DMS79 treated with DMSO at 0.1 percent for 48 hours (cell line): ENCODE results near the gene WWC1.
A peak's percentile ranks its signal among the peaks of the same experiment; 100 is the strongest.

Experiments
- DNase-seq: peaks from one replicate; lab custom pipeline; 2025; lab: John Stamatoyannopoulos, UW

Gene WWC1

DNA sequence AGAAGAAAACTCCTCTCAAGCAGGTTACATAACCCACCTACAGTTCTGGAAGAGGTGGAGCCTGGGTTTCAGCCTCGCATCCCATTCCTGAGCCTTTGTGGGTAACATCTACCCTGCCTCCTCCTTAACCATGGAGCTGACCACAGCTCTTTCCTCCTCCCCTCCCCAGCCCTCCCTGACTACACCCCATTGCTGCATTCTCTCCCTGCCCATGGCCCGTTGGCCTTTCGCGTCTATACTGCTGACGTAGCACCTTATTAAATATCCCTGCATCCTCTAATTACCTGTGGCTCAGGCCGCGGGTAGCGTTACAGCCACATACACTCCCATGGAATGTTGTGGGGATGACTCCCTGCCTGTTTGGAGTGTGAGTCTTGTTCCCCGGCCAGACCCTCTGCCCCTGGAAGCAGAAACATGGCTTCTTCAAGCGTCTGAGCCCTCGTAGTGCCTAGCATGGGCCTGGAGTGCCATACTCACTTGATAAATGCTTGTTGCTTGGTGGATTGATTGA is 72.8 kb downstream of the WWC1 start:
- DNase-seq = no peak

DNA sequence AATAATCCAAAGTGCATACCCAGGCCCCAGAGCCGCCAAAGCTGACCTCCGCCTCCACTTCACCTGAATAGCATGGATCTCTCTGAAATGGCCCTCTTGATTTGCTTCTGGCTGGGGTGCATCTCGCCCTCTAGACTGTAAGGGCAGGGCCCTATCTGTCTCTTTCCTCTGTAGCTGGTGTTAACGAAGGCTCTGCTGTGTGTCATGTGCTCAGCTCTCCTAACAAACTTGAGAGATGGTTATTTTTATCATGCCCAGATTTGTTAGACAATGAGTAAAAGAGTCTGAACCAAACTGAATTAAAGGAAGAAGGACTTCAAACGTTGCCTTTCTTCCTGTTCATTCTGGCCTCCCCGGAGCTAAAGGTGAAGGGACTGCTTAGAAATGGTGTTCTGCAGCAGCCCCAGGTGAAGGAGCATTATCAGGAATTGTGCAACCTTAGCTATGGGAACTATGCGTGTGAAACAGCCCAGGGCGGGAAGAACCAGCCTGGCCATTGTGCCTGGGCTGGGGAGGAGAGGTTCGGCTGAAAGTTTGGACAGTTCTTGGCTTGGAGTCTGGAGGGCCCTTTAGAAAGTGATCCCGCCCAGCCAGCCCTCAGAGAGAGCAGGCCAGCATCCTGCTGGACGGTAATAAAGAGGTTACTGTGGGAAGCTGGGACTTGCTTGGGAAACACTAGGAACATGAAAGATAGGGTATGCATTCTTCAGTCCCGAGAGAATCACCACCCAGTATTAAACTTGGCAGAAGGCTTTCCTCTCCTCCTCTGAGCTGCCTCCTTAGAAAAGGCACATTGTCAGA is 73.5 kb downstream of the WWC1 start:
- DNase-seq = no peak

DNA sequence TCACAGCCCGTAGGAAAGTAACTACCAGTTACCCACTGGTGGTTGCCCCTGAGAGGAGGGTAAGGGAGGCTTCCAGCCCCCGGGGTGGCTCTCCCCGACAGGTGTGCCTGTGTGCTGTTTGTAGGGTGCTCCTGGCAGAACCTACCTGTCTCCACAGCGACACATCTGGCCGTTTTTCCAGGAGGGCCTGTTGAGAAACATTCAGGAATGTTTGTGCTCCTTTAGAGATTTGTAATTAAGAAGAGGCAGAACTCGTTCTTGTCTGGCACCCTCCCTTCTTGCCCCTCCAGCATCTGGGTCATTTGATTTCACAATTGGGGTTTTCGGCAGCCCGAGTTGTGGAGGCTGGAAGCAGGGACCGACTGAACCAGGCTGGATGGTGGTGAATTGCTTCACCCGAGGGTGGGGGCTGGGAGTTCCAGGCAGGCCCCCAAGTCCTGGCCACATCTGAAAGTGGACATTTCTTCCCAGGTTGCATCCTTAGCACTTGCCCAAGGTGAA is 74.2 kb downstream of the WWC1 start:
- peak; percentile 10 for DNase-seq

DNA sequence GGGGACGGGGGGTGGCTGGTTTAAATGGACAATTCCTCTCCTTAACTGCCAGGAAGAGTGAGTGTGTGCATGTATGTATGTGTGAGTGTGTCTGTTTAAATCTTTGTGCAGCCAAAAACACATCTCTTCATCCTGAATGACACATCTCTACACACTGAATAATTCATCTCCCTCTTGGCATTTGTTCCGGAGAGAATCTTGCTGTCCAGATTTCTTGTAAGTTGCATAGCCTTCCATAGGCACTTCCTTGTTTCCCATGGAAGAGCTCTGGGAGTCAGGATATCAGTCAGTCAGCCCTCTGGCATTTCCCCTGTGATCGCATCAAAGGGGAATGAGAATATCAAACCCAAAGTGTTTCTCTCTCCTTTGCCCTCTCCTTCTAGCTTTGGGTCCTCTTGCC is 74.7 kb downstream of the WWC1 start:
- no peak for DNase-seq

DNA sequence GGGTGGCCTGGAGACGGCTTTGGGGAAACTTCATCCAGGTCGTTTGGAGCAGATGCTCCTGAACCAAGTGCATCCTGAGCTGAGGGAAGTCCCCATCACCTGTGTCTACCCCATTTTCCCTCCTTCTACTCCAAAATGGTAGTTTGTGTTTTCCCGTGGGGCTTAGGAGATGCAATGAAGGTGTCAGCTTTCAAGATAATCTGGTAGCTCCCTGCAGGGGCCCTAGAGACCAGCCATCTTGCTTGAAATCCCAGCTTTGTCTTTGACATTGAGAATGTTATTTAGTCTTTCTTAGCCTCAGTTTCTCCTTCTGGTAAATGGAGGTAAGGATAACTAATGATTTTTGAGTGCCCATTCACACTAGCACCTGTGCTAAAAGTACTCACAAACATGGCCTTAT is 77.4 kb downstream of the WWC1 start:
- DNase-seq = no peak

DNA sequence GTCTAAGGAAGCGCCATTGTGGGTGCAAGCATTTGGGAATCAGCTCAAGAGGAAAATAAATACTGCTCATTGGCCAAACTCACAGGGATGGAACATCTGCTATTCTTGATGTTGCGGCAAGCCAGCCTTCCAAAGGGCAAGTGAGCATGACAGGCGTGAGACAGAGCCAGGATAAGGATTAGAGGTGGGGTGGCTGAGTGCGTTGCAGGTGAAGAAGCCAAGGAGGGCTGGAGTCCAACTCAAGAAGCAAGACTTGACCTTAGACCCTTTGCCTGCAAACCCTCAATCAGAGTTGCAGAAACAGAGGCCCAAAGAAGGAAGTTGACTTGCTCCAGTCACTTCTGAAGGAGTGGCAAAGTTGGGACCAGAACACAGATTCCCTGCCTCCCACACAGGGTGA is 79.4 kb downstream of the WWC1 start:
- DNase-seq = peak; percentile 14

DNA sequence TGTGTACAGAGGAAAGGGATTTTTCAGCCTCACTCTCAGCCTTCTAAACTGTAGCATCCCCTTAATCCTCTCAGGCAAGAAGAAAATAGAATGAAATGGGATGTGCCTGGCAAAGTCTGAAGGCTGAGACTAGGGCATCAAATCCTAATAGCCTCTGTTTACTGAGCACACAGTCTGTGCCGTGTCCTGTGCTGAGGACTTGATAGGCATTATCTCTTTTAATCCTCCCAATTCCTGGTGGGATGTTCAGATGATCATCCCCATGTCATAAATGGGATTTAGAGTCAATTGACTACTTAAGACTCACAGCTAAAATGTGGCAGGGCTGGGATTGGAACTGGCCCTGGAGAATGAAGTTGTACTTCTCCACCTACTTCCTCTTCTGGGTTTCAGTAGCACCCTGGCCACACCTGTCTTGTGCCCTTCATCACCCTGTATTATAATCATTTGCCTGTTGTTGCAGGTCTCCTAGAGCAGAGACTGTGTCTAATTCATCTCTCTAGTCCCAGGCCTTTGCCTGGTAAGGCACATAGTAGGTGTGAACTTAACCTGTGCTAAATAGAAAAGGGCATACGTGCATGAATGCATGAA is 81.0 kb downstream of the WWC1 start:
- no peak for DNase-seq

DNA sequence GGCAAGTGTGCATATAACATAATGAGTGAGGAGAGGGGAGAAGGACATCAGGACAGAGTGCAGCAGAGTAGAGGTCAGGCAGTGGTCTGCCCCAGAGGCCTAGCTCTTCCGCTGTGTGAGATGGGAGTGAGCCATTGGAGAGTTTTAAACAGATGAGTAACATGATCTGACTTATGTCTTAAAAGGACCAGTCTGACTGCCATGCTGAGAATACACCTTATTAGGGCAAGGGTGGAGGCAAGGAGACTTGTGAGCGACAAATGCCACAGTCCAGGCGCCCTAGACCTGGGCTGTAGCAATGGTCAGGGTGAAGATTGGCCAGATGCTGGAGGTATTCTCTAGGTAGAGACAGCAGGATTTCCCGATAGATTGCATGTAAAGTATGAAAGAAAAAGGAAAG is 83.1 kb downstream of the WWC1 start:
- DNase-seq = no peak

DNA sequence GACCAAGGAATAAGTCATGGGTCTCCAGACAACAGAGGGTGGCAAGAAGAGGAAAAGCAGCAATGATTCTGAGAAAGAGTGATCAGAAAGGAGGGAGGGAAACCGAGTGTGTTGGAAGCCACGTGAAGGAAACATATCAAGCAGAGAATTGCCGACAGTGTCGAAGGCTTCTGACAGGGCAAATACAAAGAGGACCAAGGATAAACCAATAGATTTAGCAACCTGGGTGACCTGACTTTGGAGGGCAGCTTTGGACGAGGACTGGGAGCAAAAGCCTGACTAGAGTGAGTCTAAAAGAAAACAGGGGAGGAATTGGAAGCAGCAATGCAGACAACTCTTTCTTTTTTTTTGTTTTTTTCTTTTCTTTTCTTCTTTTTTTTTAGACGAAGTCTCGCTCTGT is 83.8 kb downstream of the WWC1 start:
- no peak for DNase-seq

DNA sequence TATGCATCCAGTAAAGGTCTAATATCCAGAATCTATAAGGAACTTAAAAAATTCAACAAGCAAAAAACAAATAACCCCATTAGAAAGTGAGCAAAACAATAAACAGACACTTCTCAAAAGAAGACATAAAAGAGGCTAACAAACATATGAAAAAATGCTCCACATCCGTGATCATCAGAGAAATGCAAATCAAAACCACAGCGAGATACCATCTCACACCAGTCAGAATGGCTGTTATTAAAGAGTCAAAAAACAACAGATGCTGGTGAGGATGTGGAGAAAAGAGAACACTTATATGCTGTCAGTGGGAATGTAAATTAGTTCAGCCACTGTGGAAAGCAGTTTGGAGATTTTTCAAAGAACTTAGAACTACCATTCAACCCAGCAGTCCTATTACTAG is 86.1 kb downstream of the WWC1 start:
- DNase-seq = no peak

DNA sequence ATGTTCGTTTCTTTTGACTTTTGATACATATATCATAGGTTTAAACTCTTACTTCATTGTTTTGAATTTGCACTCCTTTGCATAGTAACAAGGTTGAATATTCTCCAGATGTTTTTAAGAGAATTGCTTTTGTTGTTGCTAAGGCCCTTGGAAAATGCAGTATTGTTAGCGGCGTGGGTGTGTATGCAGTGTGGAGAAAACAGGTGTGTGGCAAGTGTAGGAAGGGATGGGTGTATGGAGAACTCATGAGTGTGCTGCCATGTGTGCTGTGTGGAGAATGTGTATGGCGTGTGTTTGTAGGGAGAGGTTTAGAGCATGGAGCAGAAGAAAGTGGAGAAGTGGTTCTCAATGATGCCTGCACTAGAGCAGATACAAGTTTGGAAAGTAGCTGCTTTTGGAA is 87.3 kb downstream of the WWC1 start:
- no peak for DNase-seq

DNA sequence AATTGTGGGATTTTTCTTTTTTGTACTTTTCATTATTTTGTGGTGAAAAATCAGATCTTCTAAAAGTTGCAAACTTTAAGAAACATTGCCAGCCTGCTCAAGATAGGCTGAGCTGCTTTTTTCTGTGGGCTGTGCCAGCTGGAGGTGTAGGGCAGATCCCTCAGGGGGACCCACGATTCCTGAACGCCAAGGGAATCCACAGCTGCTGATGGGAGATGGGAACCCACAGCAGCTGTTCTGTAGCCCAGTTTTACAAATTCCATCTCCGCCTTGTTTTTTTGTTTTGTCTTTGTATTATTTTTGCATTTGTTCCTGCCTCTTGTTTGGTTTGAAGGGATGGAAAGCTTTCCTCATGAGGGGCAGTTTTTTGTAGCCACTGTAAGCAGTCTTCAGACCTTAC is 91.0 kb downstream of the WWC1 start:
- DNase-seq = no peak

DNA sequence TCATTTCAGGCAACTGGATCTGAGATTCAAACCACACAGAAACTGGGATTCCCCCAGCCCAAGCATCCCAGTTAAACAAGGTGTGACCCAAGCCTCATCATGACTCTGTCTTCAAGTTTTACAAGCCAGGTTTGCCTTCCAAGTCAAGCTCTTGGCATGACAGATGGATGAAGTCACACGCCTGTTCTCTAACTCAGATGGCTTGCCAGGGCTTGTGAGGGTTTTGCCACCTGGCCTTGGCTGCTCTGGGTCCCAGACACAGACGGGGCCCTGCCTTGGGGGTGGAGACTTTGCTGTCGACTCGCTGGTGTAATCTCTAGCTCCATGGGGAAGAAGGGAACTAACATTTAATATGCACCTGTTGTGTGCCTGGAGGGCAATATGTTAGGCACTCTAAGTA is 99.0 kb downstream of the WWC1 start:
- no peak for DNase-seq

DNA sequence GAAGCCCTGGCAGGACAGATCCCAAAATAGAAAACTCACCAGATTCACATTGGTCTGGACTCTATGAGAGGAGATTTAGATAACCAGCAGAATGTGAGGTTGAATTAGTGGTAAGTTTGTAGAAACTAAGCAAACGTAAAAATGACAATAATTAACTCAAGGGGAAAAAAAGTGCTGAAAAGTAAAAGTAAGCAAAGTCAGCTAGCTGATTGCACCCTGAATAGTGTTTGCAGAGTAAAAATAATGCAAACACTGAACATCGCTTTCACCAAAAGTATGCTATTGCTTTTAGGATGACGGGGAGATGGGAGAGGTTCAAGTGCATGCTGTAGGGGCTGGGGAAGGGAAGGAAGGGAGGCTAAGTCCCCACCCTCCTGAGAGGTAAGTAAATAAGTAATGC is 102.3 kb downstream of the WWC1 start:
- DNase-seq = no peak

DNA sequence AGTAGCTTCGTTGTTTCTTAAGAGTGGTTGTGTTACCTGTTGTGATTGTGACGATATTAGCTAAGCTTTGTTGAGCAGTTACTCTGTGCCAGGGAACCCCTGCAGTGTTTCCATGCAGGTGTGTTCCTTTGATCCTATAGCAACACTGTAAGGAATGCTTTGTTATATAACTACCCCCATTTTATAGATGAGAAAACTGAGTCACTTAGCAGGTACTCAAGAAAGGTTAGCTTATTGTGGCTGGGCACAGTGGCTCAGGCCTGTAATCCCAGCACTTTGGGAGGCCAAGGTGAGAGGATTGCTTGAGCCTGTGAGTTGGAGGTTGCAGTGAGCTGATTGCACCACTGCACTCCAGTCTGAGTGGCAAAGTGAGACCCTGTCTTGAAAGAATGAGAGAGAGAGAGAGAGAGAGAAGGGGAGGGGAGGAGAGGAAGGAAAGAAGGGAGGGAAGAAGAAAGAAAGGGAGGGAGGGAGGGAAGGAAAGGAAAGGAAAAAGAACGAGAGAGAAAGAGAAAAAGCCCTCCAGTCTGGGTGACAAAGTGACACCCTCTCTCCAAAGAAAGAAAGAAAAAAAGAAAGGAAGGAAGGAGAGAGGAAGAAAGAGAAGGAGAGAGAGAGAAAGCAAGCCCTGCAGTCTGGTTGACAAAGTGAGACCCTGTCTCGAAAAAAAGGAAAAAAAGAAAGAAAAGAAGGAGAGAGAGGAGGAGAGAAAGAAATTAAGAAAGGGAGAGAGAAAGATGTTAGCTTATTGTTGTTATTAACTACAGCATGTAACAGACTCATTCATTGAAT is 109.2 kb downstream of the WWC1 start:
- DNase-seq = no peak

DNA sequence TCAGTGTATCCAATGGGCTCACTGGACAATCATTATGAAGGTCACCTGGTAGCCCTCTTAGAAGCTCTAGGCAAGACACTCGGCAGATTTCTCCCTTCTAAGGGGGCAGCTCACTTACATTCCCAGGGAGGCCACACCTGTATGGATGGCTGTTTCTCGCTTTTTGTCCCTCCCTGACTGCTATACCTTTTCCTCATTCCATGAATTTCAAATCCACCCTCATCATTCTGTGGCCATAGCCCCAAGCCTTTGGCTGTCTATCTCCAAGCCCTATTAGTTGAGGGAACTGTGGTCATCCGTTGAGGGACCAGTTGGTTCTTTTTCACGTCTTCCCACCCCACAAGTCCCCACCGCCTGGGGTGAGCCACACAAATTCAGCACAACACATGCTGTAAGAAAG is 109.8 kb downstream of the WWC1 start:
- DNase-seq = no peak

DNA sequence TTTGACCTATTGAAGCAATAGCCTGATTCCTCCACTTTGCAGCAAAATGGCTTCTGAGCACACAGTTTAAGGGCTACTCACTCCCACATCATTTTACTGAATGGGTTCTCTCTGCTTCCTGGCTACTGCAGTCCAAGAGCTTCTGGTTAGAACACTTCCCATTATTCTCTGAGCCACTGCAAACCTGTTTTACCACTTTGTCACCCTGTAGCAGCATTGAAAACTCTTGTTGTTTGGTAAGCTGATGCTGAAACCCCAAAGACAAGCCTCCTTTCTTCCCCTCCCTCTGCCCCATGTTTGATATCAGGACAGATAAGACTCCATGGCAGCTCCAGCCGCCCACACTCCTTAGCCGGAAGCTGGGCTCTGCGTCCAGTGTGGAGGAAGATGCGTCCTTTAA is 110.4 kb downstream of the WWC1 start:
- DNase-seq = peak; percentile 57

DNA sequence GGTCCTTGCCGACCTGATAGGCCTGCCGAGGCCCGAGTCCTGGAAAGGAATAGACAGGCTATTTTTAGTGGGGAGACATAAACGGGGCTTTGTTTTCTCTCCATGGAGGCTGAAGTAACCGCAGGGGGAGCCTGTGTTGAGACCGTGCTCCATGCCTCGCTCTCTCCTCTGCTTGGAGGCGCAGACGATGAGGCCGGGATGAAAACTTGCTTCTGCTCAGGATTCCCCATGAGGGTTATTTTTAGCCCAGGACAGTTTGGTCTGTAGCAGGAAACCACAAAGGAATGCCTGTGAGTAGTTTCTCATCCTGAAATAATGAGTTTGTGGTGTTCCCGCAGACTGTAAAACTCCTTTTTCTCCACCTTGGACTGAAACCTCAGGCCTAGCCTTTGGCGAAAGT is 112.9 kb downstream of the WWC1 start:
- DNase-seq = no peak

DNA sequence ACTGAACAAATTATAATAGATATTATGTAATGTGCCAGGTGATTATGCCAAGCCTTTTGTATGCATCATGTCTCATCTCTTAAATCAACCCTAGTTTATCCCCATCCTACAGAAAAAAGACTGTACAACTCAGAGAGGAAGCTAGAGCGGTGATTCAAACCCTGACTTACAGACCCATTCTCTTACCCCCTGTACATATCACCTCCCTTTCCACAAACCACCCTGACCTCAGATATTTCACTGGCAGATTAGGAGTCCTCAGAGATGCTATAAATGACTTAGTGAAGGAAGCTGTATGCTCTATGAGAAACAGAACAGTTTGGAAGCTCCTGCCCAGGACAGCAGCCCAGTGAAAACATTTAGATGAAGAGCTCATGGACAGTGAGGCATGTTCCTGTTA is 115.8 kb downstream of the WWC1 start:
- DNase-seq = no peak

DNA sequence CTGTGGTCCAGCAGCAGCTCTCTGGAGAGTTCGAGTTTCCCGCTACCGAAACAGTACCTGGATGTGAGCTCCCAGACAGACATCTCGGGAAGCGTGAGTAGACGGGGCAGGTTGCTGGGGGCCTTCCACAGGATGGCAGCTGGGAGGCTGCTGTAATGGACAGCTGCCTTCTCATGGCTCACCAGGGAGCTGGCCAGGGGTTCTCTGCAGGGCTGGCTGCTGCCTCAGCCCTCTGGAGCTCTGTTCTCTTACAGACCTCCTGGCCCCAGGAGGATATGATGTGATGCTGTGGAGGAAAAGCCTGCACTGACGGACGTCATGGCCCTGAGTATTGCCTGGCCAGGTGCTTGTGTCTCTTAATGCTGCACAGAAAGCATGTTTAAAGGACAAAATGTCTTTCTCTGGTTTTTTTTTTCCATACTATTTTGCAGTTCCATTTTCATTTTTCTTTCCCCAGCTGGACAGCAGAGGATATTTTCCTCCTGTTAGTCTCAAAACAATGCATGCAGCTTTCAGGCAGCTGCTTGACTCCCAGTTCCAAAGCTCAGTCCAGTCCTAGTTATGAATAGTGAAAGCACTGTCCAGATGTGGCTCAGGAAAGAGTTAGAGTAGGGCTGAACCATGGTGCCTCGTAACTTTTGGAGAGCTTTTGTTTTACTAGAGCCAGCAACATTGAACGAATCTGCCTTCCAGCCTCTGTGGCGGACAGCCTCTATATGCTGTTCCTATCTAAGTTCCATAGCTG is 117.3 kb downstream of the WWC1 start:
- DNase-seq = no peak

DNA sequence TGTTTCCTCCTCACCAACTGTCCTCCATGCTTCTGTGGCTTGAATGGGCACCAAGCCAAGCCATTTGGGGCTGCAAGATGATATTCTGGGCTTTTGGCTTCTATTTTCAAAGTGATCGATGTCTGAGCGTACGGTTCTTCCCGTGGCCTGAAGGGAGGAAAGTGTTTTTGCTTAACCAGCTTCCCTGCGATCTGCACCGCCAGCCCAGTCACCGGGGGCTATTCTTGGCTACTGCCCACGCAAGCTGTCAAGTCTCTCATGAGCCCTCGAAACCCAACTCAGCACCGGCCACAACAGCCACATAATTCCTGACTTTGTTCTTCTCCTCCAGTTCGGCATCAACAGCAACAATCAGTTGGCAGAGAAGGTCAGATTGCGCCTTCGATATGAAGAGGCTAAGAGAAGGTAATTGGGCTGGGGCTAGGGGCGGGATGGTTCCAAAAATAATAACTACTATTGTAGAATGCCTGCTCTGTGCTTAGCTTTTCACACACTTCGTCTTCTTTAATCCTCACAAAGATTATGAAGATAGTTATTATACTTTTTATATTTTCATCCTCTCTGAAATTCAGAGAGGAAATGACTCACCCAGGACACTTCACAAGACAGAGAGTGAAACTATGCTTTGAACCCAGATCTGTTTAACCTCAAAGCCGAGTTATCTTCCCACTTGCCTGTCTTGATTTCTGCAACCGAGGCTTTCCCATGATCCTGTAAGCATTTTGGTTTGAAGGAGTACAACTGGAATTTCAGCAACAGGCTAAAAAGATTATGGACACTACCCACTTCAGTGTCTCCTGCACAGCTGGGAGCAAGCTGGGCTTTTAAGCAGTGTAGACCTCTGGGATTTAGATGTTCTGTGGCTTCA is 118.4 kb downstream of the WWC1 start:
- no peak for DNase-seq
